Stimulated activated CD4-positive, alpha-beta T cell treated with anti-CD3 and anti-CD28 coated beads, Interleukin-4, amount 100 ng/mL, for 1 hour (primary cell): ENCODE measurements around the gene BTBD9.
A peak's percentile ranks its signal among the peaks of the same experiment; 100 is the strongest.
"Not testable (repeated sequence)": the region's sequence is repeated elsewhere in the genome, so short reads cannot be mapped to it uniquely, and the experiment has no call there.

Experiments
- DNase-seq: peaks from one replicate; pipeline ENCODE4 v3.0.0-alpha.2; 2020

BTBD9 gene

GRCh38 chr6:38648629-38649028 is 8.9 kb upstream of the BTBD9 start:
- no peak for DNase-seq

GRCh38 chr6:38646166-38646878 is 6.6 kb upstream of the BTBD9 start:
- no peak for DNase-seq

- no peak for DNase-seq
Observed at GRCh38 chr6:38644951-38645350, 5.2 kb upstream of the BTBD9 start.

- DNase-seq, result peak; percentile 2
Observed at GRCh38 chr6:38640216-38640909, 634 bp upstream of the BTBD9 start.

- DNase-seq, result peak; percentile 63
Observed at GRCh38 chr6:38638941-38639497, 710 bp downstream of the BTBD9 start.

GRCh38 chr6:38637756-38638155 is 2.0 kb downstream of the BTBD9 start:
- no peak for DNase-seq

GRCh38 chr6:38636027-38636426 is 3.7 kb downstream of the BTBD9 start:
- no peak for DNase-seq

- no peak for DNase-seq
Observed at GRCh38 chr6:38634518-38634917, 5.2 kb downstream of the BTBD9 start.

- DNase-seq, result no peak
Observed at GRCh38 chr6:38632490-38632889, 7.2 kb downstream of the BTBD9 start.

- no peak for DNase-seq
Observed at GRCh38 chr6:38631186-38631783, 8.4 kb downstream of the BTBD9 start.

GRCh38 chr6:38625217-38625616 is 14.5 kb downstream of the BTBD9 start:
- no peak for DNase-seq

GRCh38 chr6:38619342-38619741 is 20.4 kb downstream of the BTBD9 start:
- not testable (repeated sequence) for DNase-seq

GRCh38 chr6:38618301-38618700 is 21.4 kb downstream of the BTBD9 start:
- not testable (repeated sequence) for DNase-seq

GRCh38 chr6:38617856-38618255 is 21.9 kb downstream of the BTBD9 start:
- DNase-seq, result no peak

GRCh38 chr6:38612143-38612965 is 27.4 kb downstream of the BTBD9 start:
- no peak for DNase-seq

- no peak for DNase-seq
Observed at GRCh38 chr6:38610050-38610625, 29.6 kb downstream of the BTBD9 start.

GRCh38 chr6:38604700-38605099 is 35.0 kb downstream of the BTBD9 start:
- DNase-seq, result no peak

GRCh38 chr6:38603966-38604365 is 35.8 kb downstream of the BTBD9 start:
- DNase-seq, result no peak

- no peak for DNase-seq
Observed at GRCh38 chr6:38603496-38603895, 36.2 kb downstream of the BTBD9 start.

GRCh38 chr6:38599966-38600550 is 39.7 kb downstream of the BTBD9 start:
- DNase-seq, result no peak

GRCh38 chr6:38599261-38599660 is 40.5 kb downstream of the BTBD9 start:
- no peak for DNase-seq

- DNase-seq, result no peak
Observed at GRCh38 chr6:38593998-38594665, 45.6 kb downstream of the BTBD9 start.
